ENCODE results near the gene IRGQ.
A peak's percentile ranks its signal among the peaks of the same experiment; 100 is the strongest.
"Not testable (repeated sequence)": the region's sequence is repeated elsewhere in the genome, so short reads cannot be mapped to it uniquely, and the experiment has no call there.

Gene IRGQ

GRCh38 chr19:43569657-43570056 is 26.3 kb downstream of the IRGQ start:
- DNase-seq, result no peak

- no peak for DNase-seq
Measured at GRCh38 chr19:43564800-43565199, 31.1 kb downstream of the IRGQ start.

- no peak for DNase-seq
Measured at GRCh38 chr19:43563816-43564457, 32.0 kb downstream of the IRGQ start.

- DNase-seq, result peak; percentile 71
Measured at GRCh38 chr19:43562698-43563241, 33.2 kb downstream of the IRGQ start.

- DNase-seq, result peak; percentile 64
Measured at GRCh38 chr19:43562226-43562697, 33.7 kb downstream of the IRGQ start.

- DNase-seq, result no peak
Measured at GRCh38 chr19:43561139-43561970, 34.6 kb downstream of the IRGQ start.

GRCh38 chr19:43560687-43561086 is 35.2 kb downstream of the IRGQ start:
- DNase-seq, result no peak

GRCh38 chr19:43555185-43555770 is 40.7 kb downstream of the IRGQ start:
- DNase-seq, result peak; percentile 73

GRCh38 chr19:43554317-43554895 is 41.5 kb downstream of the IRGQ start:
- DNase-seq, result no peak

GRCh38 chr19:43553656-43554055 is 42.3 kb downstream of the IRGQ start:
- DNase-seq, result no peak

GRCh38 chr19:43552616-43553015 is 43.3 kb downstream of the IRGQ start:
- no peak for DNase-seq

GRCh38 chr19:43552198-43552450 is 43.8 kb downstream of the IRGQ start:
- no peak for DNase-seq

- no peak for DNase-seq
Measured at GRCh38 chr19:43551399-43552197, 44.3 kb downstream of the IRGQ start.

GRCh38 chr19:43548706-43549105 is 47.2 kb downstream of the IRGQ start:
- no peak for DNase-seq

- DNase-seq, result not testable (repeated sequence)
Measured at GRCh38 chr19:43547926-43548325, 48.0 kb downstream of the IRGQ start.

- DNase-seq, result no peak
Measured at GRCh38 chr19:43546581-43546980, 49.4 kb downstream of the IRGQ start.

- DNase-seq, result no peak
Measured at GRCh38 chr19:43545981-43546380, 50.0 kb downstream of the IRGQ start.

- no peak for DNase-seq
Measured at GRCh38 chr19:43545276-43545675, 50.7 kb downstream of the IRGQ start.

- no peak for DNase-seq
Measured at GRCh38 chr19:43544077-43544476, 51.9 kb downstream of the IRGQ start.

GRCh38 chr19:43541920-43542650 is 53.8 kb downstream of the IRGQ start:
- DNase-seq, result no peak

- no peak for DNase-seq
Measured at GRCh38 chr19:43540381-43540780, 55.6 kb downstream of the IRGQ start.

- DNase-seq, result no peak
Measured at GRCh38 chr19:43538922-43539321, 57.0 kb downstream of the IRGQ start.

Measured in activated CD4-positive, CD25-positive, alpha-beta regulatory T cell treated with anti-CD3 and anti-CD28 coated beads, Interleukin-2, amount 50 U/mL, for 72 hours (primary cell).